Dermis microvascular lymphatic vessel endothelial cell (primary cell): Measurements from ENCODE around the gene TMEM125. TPM values are rescaled to one million over a fixed set of nuclear protein-coding genes. Genes with fewer than 3 reads are reported as not detected.

Source experiments
- DNase-seq, 2 donors: peaks; one replicate each; pipeline versions ENCODE4 v3.0.0 to v3.0.0-alpha.2; 2010; ENCODE audit warnings: low read depth in 2 of 2
- total RNA-seq: library from RNA; depleted of rRNA; stranded (reverse); fragments of >200 nt; gene quantifications from 2 replicates; pipeline ENCODE4 v1.2.1, GENCODE V29; 2014

The TMEM125 gene
- total RNA-seq, 1 donor from 2014 or later, result not detected

DNA sequence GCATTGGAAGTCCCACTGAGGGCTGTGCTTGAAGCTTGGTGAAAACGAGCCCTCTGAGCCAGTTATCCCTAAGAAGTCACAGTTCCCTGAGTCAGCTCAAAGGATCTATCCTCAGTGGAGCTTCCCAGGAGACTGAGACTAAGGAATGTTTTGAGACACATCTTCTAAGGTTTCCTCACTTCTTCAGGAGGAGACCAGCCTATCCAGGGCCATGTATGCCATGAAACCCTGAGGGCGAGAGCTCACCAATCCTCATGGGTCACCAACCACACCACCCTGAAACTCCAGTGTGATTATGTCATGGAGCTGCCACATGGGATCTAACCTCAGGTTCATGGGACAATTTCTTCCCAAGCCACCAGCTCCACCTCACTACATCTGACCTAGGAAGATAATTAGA, 23.4 kb downstream of the TMEM125 start:
- no peak for DNase-seq

DNA sequence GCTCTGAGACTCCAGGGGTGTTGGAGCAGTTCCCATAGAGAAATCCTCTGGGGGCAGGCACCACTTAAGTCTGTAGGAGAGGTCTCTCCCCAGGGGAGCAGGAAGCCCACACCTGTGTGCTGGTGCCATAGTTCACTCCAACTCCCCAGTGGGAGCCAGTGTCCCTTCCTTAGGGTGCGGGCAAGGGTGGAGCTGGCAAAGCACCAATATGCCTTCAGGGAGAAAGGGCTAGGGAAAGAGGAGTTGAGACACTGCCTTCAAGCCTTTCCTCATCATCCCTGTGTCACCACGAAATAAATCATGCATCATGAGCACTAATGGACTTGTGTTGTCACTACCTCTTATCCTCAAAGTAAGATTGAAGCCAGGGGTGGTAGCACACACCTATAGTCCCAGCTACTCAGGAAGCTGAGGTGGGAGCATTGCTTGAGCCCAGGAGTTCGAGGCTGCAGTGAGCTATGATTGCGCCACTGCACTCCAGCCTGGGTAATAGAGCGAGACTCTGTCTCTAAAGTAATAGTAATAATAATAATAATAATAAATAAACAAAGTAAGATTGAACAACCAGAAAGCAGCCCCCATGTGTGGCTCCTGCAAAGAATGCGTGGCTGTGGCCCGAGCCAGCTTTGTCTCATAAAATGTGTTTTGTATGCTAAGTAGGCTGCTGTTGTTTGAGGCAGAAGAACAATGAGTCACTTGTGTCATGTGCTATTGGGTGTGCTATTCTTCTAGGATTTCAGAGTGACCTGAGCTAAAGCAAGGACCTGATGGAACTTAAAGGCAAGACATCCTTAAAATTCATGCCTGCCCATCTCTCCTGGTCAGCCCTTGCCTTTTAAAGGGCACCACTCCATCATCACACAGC, 24.3 kb downstream of the TMEM125 start:
- peak; percentile 26 to 90 for DNase-seq

DNA sequence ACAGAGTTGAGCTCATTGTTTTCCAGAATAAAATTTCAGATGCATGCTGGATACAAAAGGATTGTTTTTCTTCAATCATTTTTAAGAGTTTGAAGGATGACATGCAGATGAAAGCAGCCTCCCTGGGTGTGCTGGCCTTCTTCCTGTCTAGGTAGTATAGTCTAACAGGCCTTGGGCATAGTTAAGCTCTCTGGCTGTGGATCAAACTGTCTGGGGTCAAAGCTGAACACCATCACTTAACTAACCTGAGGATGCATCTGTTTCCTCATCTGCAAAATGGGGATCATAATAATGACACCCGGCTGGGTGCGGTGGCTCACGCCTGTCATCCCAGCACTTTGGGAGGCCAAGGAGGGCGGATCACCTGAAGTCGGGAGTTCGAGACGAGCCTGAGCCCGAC, 25.0 kb downstream of the TMEM125 start:
- DNase-seq, result peak; percentile 84 to 93

DNA sequence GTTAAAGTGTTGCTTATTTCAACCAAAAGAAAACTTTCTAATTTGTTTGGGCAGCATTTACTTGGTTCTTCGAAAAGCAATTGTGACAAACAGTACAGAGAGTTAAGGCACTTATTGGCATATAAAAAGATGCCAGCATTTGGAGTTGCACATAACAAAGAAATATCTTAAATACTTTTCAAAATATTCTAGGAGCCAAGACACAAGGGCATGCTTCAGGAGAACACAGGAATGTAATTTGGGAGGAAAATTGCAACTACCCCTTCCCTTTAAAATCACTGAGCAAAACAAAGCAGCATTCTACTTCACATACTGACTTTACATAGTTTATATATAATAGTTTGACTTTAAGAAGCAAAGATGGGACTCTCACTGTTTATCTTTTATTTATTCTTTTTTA, 26.4 kb downstream of the TMEM125 start:
- no peak for DNase-seq

DNA sequence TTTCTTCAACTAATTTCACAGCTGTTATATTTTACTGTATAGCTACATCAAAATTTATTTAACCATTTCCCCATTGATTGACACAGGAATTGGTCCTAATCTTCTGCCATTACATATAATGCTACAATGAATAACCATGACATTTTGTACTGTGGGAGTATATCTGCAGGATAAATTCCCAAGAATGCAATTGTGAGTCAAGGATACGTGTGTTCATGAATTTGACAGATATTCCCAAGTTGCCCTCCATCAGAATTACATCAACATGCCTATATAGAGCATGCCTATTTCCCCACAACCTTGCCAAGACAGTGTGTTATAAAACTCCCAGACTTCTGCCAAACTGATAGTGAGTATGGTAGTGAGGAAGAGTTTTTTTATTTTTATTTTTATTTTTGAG, 28.3 kb downstream of the TMEM125 start:
- no peak for DNase-seq

DNA sequence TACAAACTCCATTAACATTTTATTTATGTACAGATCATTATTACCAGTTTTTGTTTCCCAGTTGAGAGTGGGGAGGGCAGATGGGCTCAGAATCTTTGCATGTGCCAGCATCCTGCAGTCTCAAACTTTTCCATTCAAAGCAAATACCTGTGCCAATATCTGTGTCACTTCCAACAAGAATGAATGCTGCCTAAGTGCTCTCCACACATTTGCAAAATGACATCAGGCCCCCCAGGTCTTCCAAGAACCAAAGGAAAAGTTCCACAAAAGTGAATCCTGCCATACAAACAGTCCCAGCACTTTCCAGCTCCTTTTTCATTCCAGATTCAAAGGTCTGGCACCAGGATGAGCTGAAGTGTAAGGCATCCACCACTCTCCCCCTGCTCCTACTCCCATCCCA, 29.3 kb downstream of the TMEM125 start:
- DNase-seq, result peak; percentile 45 to 50

DNA sequence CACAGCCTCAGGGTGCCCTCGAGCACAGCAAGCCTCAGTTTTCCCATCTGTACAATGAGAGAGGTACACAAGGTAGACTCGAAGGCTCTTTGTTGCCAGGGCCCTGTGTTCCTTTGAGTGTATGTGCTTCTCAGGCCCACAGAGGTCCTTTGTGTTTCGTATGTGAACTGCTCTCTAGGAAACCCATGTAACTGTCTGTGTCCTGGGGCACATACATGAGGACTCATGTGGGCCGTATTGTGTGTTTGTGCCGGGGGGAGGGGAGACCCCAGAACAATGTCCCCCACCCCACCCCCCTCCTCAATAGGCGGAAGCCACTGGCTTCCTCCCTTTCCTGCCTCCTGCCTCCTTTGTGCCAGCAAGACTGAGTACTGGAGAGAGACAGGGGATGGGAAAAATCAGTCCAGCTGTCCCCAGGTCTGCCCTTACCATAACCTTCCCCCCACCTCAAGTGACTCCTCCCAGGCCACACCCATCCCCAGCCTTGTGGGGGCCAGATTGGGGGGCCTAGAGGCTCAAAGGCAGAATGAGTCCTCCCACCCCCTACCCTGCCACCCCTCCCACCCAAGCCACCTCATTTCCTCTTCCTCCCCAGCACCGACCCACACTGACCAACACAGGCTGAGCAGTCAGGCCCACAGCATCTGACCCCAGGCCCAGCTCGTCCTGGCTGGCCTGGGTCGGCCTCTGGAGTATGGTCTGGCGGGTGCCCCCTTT, 30.8 kb downstream of the TMEM125 start, which contains the start of gene TIE1:
Gene TIE1, plus strand, starts transcription at position 605 of the 717 bp plus-strand sequence. Its CDS starts 90 bp downstream, at position 695.
- peak; percentile 85 to 90 for DNase-seq

DNA sequence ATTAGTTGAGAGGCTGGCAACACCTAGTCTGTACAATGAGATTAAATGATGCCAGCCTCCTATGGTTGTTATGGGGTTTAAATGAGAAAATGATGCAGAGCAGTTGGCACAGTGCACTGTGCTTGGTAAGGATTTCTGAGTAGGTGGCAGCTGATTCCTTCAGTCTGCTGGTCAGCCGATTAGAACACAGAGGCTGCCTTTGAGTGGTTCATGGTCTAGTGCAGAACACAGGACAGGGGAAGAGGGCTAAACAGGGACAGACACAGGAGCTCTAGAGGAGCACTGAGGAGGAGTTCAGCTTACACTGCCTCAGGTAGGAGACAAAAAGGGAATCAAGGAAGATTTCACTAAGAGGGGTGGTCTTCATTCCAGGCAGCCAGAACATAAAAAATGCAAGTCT, 32.4 kb downstream of the TMEM125 start:
- DNase-seq, result peak in 1 of 2 donors; percentile 32

DNA sequence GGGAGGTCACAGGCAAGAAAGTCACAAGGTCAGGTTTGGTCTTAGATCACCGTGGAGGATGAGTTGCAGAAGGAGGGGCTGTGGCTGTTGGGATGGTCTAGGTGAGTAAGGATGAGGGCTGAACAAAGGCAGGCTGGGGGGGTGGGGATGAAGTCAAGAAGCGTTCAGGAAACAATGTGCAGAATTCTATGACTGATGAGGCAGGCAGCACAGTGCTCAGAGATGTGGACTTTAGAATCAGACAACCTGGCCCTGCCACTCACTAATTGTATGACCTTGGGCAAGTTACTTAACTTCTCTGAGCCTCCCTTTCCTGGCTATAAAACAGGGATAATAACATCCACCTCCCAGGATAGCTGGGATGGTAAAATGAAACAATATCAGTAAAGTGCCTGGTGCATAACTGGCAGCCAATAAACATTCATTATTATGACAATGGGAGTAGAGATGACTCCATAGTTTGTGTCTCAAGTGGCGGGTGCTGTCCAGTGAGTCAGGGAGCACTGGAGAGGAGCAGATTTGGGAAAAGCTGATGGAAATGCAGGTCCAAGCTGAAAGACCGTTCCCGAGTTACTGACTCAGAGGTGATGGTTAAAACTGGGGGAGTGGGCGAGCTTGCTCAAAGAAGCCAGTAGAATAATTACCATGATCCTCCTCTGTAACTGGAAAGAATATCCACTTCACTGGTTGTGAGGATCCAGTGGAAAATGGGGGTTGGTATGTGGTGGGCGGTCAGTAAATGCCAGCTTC, 33.1 kb downstream of the TMEM125 start:
- peak in 1 of 2 donors; percentile 47 for DNase-seq

DNA sequence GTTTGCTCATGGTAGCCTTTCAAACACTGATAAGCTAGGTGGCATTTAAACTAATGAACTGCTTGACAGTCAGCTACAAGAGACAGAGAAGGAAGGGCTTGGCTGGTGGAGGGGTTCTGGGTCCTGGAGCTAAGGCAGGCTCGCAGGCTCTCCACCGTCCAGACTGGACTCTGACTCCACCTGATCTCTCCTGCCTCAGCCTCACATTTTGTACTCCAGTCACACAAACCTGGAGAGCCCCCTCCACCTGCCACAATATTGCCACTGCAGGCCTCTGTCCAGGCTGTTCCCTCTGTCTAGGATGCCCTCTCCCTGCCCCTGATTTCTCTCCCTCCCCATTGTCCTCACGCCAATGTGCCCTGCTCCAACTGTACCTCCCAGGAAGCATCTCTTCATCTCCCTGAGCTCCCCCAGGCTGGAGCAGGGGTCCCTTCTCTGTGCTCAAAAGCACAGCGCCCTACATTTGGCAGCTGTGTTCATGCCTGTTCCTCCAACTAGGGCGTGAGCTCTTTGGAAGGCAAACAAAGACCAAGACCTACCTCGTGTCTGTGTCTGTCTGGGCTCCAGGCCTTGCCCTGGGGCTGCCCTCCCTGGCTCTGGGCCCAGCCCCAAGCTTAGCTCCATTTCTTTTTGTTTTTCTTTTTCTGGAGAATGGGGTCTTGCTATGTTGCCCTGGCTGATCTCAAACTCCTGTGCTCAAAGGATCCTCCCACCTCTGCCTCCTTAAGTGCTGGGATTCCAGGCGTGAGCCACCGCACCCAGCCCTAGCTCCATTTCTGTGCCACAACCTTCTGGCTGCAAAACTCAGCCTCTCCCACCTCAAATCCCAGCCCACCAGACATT, 33.9 kb downstream of the TMEM125 start:
- DNase-seq, result no peak

DNA sequence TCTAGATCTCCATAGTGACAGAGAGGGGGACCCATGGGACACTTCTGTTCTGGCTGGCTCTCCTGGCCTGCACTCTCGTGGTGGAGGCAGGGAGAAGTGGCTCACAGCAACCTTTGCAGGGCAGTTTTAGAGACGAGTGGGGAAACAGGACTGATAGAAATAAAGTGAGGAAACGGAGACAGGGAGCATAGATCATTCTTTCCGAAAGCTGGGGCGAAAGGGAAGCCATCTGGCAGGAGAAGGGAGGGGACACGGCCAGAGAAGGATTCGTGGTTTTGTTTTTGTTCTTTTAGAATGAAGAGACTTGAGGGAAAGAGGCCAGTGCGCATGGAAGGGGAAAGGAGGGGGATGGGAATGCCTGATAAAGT, 34.5 kb downstream of the TMEM125 start:
- DNase-seq, result peak in 1 of 2 donors; percentile 39

DNA sequence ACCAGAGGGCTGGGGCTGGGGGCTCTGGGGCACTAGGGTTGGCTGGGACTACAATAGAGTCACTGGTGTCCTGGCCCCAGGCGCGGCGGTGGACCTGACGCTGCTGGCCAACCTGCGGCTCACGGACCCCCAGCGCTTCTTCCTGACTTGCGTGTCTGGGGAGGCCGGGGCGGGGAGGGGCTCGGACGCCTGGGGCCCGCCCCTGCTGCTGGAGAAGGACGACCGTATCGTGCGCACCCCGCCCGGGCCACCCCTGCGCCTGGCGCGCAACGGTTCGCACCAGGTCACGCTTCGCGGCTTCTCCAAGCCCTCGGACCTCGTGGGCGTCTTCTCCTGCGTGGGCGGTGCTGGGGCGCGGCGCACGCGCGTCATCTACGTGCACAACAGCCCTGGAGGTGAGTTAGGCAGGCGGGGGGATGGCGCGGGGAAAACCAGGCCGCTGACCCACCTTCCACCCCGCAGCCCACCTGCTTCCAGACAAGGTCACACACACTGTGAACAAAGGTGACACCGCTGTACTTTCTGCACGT, 35.1 kb downstream of the TMEM125 start:
- no peak for DNase-seq

DNA sequence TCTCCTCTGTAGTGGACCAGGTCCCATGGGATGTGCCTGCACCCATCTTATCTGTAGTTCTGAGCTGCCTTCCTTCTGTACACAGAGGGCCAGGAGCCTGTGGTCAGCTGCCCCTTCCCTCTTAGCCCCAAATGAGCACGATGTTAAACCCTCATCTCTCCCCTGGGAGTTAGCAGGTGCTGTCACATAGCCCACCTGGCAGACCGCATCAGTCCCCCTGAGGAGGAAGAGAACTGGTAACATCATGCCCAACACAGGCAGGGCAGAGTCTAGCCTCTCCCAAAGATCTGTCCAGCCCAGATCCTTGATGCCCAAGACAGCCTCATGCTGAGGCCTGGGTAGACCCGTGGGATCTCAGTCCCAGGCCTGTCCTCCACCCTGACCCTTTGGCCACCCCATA, 35.7 kb downstream of the TMEM125 start:
- no peak for DNase-seq

DNA sequence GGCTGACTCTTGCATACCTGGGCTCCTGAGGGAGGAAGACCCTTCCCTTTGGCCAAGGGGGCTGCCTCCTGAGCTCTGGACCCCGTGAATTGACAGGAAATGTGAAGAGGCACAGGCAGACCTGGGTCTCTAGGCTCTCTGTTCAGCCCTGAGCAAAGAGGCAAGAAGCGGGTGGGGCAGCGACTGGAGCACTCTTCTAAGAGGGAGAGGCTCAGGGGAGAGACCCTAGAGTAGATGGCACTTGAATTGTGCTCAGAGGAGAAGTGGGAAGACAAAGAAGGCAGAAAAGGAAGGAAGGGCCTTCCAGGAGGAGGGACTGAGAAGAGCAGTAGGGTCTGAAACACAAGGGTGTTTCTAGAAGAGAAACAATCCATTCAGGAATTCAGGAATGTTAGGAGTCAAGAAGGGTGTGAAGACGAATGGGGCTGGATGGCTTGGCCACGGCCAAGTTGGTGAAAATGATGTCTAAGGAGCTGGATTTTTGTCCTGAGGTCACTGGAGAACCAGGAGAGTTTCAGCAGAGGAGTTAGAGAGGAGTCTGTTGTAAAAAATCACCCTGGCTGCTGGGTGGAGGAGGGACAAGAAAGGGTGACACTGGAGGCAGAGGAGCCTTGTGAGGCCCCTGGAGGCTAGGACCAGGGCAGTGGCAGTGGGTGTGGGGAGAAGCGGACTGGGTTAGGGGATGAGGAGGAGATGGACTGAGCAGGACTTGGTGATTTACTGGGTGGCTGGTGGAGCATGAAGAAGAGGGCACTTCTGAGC, 36.3 kb downstream of the TMEM125 start:
- DNase-seq, result no peak

DNA sequence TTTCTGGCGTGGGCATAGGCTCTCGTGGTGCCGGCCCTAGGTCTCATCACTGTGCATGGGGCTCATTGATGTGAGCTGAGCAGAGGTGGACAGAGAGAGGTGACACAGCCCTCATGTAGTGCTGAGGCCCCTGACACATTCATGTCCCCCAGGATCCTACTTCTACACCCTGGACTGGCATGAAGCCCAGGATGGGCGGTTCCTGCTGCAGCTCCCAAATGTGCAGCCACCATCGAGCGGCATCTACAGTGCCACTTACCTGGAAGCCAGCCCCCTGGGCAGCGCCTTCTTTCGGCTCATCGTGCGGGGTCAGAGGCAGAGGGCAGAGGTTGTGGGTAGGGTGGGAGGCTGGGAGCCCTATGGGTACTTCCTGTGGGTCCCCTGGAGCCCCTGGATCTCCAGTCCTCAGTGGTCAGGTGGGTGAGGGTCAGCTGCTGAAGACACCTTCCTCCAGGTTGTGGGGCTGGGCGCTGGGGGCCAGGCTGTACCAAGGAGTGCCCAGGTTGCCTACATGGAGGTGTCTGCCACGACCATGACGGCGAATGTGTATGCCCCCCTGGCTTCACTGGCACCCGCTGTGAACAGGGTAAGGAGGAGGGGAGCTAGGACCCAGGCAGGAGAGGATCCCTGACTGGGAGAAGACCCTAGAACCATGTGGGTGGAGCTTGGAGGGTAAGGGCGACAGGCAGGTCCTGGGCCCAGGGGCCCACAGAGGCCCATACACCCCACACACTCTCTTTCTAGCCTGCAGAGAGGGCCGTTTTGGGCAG, 37.1 kb downstream of the TMEM125 start:
- no peak for DNase-seq

DNA sequence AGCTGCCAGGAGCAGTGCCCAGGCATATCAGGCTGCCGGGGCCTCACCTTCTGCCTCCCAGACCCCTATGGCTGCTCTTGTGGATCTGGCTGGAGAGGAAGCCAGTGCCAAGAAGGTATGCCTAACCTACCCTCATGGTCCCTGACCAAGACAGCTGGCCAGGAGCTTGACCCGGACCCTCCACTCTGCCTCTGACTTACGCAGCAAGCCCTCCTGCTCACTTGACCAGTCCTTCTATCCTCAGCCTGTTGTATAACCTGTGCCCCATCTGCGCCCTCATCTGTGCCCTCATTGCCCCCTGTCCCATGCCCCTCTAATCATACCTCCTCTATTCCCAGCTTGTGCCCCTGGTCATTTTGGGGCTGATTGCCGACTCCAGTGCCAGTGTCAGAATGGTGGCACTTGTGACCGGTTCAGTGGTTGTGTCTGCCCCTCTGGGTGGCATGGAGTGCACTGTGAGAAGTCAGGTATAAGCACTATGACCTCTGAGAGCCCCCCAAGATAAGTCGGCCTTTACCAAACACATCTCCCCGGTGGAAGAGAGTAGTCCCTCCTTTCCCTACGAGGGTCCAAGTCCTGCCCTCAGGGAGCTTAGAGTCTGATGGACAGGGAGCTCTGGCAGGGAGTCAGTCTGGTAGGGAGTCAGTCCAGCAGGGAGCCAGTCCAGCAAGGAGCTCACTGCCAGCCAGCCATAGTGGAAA, 37.8 kb downstream of the TMEM125 start:
- DNase-seq, result no peak

DNA sequence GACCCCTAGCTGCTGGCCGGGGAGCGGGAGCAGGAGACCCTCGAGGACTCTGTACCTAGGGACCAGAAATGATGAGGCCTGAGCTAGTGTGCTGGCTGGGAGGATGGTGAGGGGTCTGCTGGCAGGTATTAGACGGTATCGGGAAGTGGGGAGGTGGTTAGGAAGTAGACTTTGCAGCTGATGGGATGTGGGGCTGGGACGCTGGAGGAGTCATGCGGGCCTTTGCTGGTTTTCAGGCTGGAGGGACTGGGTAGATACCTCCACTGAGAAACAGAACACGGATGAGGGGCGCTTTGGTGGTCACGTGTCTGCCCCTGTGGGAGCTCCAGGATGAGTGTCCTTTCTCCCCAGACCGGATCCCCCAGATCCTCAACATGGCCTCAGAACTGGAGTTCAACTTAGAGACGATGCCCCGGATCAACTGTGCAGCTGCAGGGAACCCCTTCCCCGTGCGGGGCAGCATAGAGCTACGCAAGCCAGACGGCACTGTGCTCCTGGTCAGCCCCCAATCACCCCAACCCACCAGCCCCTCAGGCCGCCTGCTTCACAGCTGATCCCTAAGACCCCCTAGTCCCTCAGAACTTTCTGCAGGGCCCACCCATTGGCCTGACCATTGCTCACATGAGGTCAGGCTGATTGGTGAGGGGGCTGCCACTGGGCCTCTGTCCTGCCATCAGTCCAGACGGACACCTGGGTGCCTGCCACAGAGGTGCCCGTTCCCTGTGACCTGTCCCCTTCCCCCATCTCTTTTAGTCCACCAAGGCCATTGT, 39.0 kb downstream of the TMEM125 start:
- DNase-seq, result no peak
